Measurements from ENCODE around the gene SCN4A.

DNA sequence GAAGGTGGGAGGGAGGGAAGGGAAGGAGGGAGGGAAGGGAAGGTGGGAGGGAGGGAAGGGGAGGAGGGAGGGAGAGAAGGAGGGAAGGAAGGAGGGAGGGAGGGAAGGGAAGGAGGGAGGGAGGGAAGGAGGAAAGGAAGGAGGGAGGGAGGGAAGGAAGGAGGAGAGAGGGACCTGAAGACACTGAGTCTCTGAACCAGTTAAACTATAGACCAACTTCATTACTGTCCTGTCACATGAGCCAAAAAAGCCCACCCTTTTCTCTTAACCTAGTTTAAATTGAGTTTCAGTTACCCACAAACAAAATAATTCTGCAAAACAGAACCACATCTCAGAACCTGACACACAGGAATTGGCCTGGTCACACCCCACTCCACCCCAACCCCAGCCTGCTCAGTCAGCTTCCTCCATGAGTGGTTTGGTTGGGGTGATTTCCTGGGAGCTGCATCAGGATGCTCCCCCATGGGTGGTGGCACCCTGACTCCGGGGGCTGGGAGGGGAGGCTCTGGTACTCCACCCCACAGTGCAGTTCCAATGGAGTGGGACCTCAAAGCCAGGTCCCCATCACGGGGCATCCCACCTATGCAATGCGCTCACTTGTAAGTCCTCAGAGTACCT, 20.8 kb upstream of the SCN4A start:
- TF ChIP-seq EP300 (IDR thresholded peaks at IDR 0.05), result no peak
- TF ChIP-seq, protein P1, sequence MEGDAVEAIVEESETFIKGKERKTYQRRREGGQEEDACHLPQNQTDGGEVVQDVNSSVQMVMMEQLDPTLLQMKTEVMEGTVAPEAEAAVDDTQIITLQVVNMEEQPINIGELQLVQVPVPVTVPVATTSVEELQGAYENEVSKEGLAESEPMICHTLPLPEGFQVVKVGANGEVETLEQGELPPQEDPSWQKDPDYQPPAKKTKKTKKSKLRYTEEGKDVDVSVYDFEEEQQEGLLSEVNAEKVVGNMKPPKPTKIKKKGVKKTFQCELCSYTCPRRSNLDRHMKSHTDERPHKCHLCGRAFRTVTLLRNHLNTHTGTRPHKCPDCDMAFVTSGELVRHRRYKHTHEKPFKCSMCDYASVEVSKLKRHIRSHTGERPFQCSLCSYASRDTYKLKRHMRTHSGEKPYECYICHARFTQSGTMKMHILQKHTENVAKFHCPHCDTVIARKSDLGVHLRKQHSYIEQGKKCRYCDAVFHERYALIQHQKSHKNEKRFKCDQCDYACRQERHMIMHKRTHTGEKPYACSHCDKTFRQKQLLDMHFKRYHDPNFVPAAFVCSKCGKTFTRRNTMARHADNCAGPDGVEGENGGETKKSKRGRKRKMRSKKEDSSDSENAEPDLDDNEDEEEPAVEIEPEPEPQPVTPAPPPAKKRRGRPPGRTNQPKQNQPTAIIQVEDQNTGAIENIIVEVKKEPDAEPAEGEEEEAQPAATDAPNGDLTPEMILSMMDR (IDR thresholded peaks at IDR 0.05), result no peak
- no peak for TF ChIP-seq POLR2A (IDR thresholded peaks at IDR 0.05)
- no peak for TF ChIP-seq POLR2AphosphoS5 (IDR thresholded peaks at IDR 0.05)

Data from upper lobe of left lung (tissue), 4 donors.